GM23248 (cell line): Measurements from ENCODE around the gene SMO.
"Not testable (repeated sequence)": the region's sequence is repeated elsewhere in the genome, so short reads cannot be mapped to it uniquely, and the experiment has no call there.

Source experiments
- EZH2 ChIP-seq: fragments of 200-600 bp; sonication (generic); IDR thresholded peaks from 2 replicates; pipeline ENCODE4 v1.6.1; 2018; ENCODE audit warnings: antibody characterized with exemption, mild to moderate bottlenecking; ENCODE audit not compliant: insufficient read depth, poor library complexity, severe bottlenecking
- EZH2phosphoT487 ChIP-seq: fragments of 200-600 bp; sonication (generic); IDR thresholded peaks from 2 replicates; pipeline ENCODE4 v1.6.1; 2018; ENCODE audit warnings: antibody characterized with exemption, moderate library complexity, mild to moderate bottlenecking, low read depth; ENCODE audit not compliant: insufficient read depth

DNA sequence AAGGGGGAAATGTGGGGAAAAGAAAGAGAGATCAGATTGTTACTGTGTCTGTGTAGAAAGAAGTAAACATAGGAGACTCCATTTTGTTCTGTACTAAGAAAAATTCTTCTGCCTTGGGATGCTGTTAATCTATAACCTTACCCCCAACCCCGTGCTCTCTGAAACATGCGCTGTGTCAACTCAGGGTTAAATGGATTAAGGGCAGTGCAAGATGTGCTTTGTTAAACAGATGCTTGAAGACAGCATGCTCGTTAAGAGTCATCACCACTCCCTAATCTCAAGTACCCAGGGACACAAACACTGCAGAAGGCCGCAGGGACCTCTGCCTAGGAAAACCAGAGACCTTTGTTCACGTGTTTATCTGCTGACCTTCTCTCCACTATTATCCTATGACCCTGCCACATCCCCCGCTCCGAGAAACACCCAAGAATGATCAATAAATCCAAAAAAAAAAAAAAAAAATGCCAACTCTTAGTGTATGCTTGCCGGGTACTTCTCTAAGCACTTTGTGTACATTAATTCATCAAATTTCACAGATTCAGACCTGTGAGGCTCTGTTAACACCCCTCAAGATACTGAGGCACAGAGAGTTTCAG lies 28.5 kb downstream of the SMO start:
- not testable (repeated sequence) for TF ChIP-seq EZH2, EZH2phosphoT487
